NCI-H2029 treated with DMSO at 0.1 percent for 48 hours (cell line): ENCODE results near the gene SERTAD2.

ENCODE experiments used
- DNase-seq: peaks from one replicate; lab custom pipeline; 2025; lab: John Stamatoyannopoulos, UW

Gene SERTAD2

DNA sequence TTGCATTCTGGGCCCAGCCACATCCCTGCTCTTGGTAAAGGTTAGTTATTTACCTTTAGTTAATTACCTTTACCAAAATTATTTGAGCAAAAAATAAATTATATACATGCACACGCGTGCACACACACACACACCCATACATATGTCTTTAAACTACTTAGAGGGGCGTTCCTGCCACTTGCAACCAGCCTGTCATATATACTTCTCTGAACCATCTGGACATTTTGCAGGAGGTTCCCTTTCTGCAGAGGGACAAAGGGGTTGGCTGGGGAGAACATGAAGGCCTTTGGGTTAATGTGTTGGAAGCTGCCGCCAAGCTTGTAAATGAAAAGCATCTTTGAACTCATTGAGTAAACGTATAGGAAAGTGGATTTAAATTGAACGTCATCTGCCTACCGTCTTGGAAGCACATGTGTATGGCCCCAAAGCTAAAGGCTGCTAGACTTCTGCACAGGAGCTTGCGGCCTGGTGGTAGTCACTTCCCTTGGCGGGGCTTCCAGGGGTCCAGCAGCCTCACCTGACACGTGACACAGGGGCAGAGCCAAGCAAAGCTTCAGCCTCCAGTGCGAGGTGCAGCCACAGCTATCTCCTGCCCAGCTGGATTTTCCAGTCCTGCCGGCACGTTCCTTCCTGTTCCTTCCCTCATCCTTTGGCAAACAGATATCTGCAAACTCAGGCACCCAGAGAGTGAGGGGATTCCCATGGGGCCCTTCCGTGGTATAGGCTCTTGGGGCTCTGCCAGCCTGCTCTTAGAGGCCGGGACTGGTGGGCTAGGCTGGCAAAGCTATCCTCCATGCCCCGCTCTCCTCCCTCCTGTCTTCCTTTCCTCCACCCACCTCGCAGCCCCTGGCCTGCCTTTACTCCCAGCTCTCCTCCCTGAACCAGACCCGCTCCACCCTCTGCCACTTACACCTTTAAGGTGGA lies 46.1 kb downstream of the SERTAD2 start:
- DNase-seq = no peak

GRCh38 chr2:64606479-64607363 lies 47.0 kb downstream of the SERTAD2 start:
- DNase-seq = no peak

- no peak for DNase-seq
Observed at GRCh38 chr2:64605991-64606478, 47.7 kb downstream of the SERTAD2 start.

DNA sequence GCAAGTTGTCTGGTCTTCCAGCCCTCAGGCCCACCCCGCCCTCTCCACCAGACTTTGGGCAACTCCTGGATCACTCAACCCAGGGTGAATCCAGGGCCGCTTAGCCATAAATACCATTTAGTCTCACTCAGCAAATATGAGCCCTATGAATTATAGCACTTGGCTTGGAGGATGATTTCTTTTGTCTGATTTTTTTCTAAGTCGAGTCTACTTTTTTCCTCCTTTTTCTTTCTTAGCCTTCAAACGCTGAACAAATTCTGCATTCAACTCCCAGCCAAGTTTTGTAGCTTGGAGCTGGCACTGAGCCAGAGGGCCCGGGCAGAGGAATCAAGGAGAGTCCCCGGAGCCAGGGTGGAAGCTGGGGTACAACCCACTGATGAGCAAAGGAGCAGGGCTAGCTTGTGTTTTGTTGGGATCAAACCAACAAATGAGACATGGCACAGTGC lies 48.7 kb downstream of the SERTAD2 start:
- no peak for DNase-seq

DNA sequence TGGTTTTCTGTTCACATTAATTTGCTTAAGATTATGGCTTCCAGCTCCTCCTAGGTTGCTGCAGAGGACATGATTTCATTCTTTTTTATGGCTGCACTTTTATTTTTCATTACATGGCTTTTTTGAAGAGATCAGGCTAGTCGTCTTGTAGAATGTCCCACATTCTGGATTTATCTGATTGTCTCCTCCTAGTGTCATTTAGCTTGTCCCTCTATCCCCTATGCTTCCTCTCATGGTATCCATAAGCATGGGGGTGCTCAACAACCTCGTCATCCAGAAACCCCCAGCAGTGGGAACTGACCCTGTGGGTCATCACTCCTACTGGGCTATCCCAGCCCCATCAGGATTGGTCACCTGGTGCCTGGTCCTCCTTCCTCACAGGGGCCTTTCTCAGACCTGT lies 49.6 kb downstream of the SERTAD2 start:
- DNase-seq = no peak

GRCh38 chr2:64602436-64602835 lies 51.3 kb downstream of the SERTAD2 start:
- no peak for DNase-seq

DNA sequence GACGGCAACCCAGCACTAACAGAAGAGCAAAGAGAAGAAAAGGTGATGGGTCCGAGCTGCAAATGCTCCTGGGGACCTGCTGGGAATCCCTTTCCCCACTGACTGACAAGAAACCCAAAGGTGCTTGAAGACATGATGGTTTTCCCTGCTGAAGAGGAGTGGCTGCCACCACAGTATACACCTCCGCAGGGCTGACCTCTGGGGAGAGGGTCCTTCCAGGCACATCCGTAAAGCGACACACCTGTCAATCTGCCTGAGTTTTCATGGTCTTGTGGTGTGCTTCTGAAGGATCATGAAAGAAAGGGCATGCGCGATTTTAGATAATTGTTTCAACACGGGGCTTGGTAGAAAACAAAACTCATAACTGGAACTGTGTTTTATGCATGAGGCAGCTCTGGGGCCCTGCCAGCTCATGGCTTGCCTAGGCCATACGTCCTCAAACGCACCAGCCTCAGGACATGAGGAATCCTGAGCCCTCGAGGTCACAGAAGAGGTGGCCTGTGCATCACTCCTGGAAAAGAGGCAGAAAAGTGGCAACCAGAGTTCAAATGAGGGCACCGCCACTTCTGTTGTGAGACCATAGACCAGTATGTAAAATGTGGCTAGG lies 51.8 kb downstream of the SERTAD2 start:
- DNase-seq = no peak

GRCh38 chr2:64601034-64601754 lies 52.5 kb downstream of the SERTAD2 start:
- no peak for DNase-seq

DNA sequence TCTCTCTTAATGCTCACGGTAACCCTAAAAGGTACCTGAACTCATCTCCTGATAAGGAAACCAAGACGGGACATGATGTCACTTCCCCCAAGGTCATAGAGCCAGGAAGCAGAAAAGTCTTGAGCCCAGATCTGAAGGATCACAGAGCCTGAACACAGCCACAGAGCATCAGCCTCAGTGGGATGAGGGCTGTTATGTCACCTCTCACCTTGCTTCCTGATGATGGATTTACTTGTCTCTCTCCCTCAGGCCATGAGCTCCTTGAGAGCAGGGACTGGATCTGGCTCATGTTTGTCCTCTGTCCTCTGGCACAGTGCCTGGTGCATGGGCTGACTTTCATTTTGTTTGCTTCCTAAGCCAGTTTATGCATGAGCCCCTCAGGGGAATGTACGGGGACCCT lies 54.2 kb downstream of the SERTAD2 start:
- no peak for DNase-seq

GRCh38 chr2:64598226-64598625 lies 55.5 kb downstream of the SERTAD2 start:
- no peak for DNase-seq

DNA sequence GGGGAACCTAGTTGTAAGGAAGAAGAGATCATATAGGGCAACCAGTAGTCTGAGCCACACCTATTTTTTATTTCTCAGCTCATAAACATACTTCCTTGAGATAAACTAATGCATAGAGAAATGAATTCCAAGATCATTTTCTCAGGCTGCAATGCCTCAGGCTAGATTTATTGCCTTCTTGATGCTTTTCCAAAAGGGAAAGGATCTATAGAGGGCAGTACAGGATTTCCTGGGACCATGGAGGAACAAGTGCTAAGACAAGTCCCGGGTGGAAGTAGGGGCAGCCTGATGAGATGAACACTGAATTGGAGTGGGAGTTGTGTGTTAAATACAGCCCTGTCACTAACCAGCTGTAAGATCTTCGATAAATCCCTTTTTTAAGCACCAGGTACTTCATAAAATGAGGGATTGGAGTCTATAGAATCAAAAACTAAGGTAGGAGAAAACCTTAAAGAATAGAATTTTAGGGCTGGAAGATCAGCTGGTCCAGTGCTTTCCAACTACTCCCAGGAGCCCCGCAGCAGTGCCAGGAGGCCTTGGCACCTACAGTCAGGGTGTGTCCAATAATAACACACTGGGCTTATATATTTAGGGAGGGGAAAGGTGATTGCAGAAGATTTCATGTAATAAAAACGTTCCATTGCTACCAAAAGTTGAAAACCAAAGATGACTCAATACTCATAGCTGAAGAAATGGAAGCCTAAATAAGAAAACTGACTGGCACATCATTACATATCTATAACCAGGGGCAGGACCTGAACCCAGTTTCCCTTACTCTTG lies 58.1 kb downstream of the SERTAD2 start:
- no peak for DNase-seq

DNA sequence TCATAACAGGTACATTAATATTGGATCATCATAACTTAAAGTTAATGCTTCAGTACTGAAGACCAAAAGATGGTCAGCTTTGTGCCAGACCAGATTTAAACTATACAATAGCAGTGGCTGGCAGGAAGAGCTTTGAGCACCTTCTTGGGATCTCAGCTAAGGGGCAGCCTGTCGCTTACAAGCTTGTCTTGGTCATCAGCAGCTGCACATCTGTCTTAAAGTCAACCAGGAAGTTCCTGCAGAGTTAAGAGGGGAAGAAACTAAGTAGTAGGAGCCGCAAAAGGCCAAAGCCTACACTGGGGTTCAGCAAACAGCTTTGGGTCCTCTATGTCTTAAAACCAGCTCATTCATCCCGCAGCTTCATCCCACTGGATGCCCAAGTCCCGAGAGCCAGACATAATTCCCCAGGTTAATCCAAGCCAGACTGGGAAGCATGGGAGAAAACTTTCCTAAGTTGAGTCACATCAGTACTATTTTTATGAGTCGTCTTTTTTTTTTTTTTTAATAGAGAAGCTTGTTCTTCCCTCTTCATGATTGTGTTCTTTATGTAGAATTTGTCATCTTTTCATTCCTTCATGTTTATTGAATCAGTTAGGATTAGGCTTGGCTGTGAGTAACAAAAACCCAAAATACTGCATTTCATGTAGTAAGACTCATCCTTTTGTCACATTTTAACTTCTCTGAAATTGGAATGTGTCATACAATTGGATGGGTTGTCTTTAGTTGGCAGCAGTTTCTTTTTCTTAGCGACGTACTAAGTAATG lies 59.3 kb downstream of the SERTAD2 start:
- no peak for DNase-seq

GRCh38 chr2:64593035-64593655 lies 60.6 kb downstream of the SERTAD2 start:
- no peak for DNase-seq

DNA sequence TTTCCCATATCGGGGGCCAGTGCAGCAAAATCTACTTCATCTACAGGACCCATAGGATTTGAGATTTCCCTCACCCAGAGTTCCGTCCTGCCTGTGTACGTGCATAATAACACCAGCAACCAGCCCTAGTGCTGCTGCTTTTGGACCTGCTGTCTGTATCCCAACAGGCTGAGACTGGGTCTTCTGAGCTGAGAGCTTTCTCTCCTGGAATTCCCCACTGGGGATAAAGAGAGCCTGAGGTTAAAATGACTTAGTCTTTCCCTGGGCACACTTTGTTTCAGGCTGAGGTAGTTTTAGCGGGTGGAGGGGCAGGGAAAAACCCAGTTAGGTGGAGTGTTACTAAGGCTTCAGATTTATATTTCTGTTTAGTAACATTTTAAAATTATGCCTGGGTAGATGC lies 62.5 kb downstream of the SERTAD2 start:
- DNase-seq = no peak

DNA sequence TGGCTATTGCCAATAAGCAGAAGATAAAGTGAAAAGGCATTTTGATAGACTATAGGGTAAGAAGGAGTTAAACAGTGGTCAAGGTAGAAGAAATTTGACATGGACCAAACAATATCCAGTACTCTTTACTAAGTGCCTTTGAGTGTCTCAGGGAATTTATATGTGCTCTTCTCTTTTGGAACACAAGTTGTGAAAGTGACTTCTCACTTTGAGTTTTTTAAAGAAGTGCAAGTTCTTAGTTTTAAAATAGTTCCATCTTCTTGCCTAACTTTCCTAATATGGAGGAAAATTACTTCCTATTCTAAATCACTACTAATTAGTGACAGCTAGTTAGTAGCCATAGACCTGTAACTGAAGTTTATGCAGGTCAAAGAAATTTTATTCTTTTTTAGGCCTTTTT lies 66.2 kb downstream of the SERTAD2 start:
- DNase-seq = no peak

DNA sequence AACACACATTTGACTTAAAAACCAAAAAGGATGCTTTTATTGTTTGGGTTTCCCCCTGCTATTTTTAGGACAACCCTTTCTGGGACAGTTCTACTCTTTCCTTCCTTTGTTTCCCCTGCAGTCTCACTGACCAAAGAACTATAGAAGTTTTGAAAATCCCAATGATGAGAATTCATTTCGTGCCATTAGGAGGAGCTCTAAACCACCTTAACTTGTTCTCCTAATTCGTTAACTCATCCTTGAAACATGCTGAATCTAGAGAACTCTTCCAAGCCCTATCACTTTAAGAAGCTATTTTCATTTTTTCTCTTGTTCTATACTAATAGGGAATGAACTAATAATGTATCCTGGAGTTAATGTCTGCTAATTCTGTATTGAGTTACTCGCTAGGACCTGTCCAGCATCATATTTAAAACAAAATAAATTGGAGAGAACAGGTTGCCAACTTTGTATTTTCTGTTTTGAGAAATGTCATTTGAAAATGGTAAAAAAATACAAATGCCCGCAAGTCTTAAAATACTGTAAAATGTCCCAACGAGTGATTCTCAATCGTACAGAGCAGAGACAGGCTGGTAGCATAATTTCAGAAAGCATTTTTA lies 66.7 kb downstream of the SERTAD2 start:
- no peak for DNase-seq

- no peak for DNase-seq
Observed at GRCh38 chr2:64586054-64586453, 67.7 kb downstream of the SERTAD2 start.

DNA sequence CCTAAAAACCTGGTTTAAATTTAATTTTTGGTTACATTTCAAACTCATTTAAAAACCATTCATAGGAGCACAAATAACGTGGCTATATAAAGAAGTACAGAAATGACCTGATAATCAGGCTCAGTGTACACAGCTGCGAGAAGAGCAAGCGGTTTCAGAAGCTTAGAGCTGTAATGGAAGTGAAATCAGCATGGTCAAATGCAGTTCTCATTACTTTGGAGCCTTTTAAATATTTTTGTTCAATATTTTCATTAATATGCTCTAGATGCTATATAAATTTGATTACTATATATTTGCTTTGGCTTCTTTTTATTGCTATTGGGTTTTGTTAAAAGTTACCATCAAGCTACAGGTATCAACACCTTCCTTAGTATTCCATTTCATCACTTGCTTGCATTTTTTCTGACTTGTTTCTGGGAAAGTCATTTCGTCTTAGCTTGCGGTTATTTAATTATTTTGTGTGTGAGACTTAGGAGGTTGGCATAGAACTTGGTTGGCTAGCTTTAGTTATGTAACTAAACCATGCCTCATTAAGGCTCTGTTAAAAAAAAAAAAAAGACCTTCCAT lies 70.9 kb downstream of the SERTAD2 start:
- no peak for DNase-seq
